Stimulated activated CD4-positive, alpha-beta T cell treated with anti-CD3 and anti-CD28 coated beads, Interleukin-12 subunit alpha, Interleukin-12 subunit beta, amount 100 ng/mL, for 4 hours (primary cell): Measurements from ENCODE around the gene U2AF2.

ENCODE experiments used
- DNase-seq: peaks from one replicate; pipeline ENCODE4 v3.0.0-alpha.2; 2020

U2AF2 gene

GRCh38 chr19:55677572-55678028, 22.8 kb downstream of the U2AF2 start:
- no peak for DNase-seq

- no peak for DNase-seq
Observed at GRCh38 chr19:55678121-55678671, 23.4 kb downstream of the U2AF2 start.

GRCh38 chr19:55679343-55680257, 24.8 kb downstream of the U2AF2 start:
- no peak for DNase-seq

- no peak for DNase-seq
Observed at GRCh38 chr19:55680339-55681130, 25.7 kb downstream of the U2AF2 start.

GRCh38 chr19:55681131-55682092, 26.6 kb downstream of the U2AF2 start:
- DNase-seq: no peak

- DNase-seq: no peak
Observed at GRCh38 chr19:55683449-55684261, 28.8 kb downstream of the U2AF2 start.

- no peak for DNase-seq
Observed at GRCh38 chr19:55684946-55685681, 30.3 kb downstream of the U2AF2 start.

- DNase-seq: no peak
Observed at GRCh38 chr19:55685776-55686175, 30.9 kb downstream of the U2AF2 start.

GRCh38 chr19:55686311-55687050, 31.6 kb downstream of the U2AF2 start:
- DNase-seq: no peak

GRCh38 chr19:55687281-55688201, 32.7 kb downstream of the U2AF2 start:
- DNase-seq: no peak

GRCh38 chr19:55688422-55689218, 33.8 kb downstream of the U2AF2 start:
- DNase-seq: no peak

- DNase-seq: no peak
Observed at GRCh38 chr19:55689411-55690108, 34.7 kb downstream of the U2AF2 start.

- DNase-seq: no peak
Observed at GRCh38 chr19:55690109-55690768, 35.4 kb downstream of the U2AF2 start.

- no peak for DNase-seq
Observed at GRCh38 chr19:55690769-55691545, 36.1 kb downstream of the U2AF2 start.

GRCh38 chr19:55691561-55692481, 37.0 kb downstream of the U2AF2 start:
- DNase-seq: no peak
